GM21619 (cell line): ENCODE measurements around the gene ZNF578.
"Not testable (repeated sequence)": the region's sequence is repeated elsewhere in the genome, so short reads cannot be mapped to it uniquely, and the experiment has no call there.

ENCODE experiments used
- ATAC-seq: cut with Tn5 transposase; IDR thresholded peaks from one replicate; pipeline ENCODE4 v1.9.1; 2021; ENCODE audit not compliant: unreplicated experiment

Gene ZNF578

GRCh38 chr19:52453324-52454094 lies at the start of gene ZNF578:
TSS of gene ZNF578 (plus strand) at chr19:52453553. CDS start at chr19:52501846, 48,293 bp downstream.
- ATAC-seq: no peak

- ATAC-seq: no peak
These were observed 43.1 kb upstream of the ZNF578 start for GRCh38 chr19:52410276-52410675.

DNA sequence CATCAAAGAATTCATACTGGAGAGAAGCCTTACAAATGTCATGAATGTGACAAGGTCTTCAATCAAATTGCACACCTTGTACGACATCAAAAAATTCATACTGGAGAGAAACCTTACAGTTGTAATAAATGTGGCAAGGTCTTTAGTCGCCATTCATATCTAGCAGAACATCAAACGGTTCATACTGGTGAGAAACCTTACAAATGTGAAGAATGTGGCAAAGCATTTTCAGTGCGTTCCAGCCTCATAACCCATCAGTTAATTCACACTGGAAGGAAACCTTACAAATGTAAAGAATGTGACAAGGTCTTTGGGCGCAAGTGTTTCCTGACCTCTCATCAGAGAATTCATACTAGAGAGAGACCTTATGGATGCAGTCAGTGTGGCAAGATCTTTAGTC lies 37.6 kb upstream of the ZNF578 start:
- ATAC-seq: no peak

- ATAC-seq: no peak
These were observed 24.4 kb upstream of the ZNF578 start, which contains the start of gene ZNF534 for GRCh38 chr19:52428937-52429336. TSS of gene ZNF534 (plus strand) at chr19:52429148. CDS start at chr19:52431475, 2,327 bp downstream.

- no peak for ATAC-seq
These were observed 11.2 kb upstream of the ZNF578 start for GRCh38 chr19:52442179-52442578.

DNA sequence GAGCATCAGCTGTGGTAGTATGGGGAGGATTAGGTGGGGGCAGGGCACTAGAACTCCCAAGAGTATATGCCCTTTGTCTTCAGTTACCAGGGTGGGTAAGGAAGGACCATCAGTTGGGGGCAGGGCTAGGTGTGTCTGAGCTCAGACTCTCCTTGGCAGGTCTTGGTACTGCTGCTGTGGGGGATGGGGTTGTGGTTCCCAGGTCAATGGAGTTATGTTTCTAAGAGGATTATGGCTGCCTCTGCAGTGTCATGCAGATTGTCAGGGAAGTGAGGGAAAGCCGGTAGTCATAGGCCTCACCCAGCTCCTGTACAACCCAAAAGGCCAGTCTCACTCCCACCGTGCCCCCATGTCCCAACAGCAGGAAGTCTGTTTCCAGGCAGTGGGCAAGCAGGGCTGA lies 8.8 kb upstream of the ZNF578 start:
- ATAC-seq: no peak

- no peak for ATAC-seq
These were observed 2.1 kb upstream of the ZNF578 start for GRCh38 chr19:52451241-52451640.

- no peak for ATAC-seq
These were observed 11.6 kb downstream of the ZNF578 start for GRCh38 chr19:52464798-52465470.

DNA sequence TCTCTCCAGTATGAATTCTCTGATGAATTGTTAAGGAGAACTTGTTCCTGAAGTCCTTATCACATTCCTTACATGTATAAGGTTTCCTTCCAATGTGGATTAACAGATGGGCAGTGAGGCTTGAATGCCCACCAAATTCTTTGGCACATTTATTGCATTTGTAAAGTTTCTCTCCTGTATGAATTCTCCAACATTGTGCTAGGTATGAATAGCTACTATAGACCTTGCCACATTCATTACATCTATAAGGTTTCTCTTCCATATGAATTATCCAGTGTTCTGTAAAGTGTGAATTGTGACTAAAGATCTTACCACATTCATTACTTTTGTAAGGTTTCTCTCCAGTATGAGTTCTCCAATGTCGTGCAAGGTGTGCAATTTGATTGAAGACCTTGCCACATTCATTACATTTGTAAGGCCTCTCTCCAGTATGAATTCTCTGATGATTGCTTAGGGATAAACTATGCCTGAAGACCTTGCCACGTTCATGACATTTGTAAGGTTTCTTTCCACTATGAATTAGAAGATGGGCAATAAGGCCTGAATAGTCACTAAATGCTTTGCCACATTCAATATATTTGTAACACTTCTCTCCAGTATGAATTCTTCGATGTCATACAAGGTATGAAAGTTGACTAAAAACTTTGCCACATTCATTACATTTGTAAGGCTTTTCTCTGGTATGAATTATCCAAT lies 20.4 kb downstream of the ZNF578 start:
- ATAC-seq: no peak

GRCh38 chr19:52474351-52475127 lies 21.2 kb downstream of the ZNF578 start:
- ATAC-seq: no peak

DNA sequence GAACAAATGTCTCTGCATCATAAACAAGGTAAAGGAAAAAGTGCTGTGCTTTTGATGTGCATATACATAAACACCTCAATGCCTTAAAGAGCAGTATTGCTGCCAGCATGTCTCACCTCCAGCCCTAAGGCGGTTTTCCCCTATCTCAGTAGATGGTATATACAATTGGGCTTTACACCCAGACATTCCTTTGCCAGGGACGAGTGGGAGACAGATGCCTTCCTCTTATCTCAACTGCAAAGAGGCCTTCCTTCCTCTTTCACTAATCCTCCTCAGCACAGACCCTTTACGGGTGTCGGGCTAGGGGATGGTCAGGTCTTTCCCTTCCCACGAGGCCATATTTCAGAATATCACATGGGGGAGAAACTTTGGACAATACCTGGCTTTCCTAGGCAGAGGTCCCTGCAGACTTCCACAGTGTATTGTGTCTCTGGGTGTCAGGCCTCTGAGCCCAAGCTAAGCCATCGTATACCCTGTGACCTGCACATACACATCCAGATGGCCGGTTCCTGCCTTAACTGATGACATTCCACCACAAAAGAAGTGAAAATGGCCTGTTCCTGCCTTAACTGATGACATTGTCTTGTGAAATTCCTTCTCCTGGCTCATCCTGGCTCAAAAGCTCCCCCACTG lies 30.9 kb downstream of the ZNF578 start:
- not testable (repeated sequence) for ATAC-seq

- ATAC-seq: not testable (repeated sequence)
These were observed 31.7 kb downstream of the ZNF578 start for GRCh38 chr19:52485064-52485463.

- ATAC-seq: not testable (repeated sequence)
These were observed 32.3 kb downstream of the ZNF578 start for GRCh38 chr19:52485561-52486240.

DNA sequence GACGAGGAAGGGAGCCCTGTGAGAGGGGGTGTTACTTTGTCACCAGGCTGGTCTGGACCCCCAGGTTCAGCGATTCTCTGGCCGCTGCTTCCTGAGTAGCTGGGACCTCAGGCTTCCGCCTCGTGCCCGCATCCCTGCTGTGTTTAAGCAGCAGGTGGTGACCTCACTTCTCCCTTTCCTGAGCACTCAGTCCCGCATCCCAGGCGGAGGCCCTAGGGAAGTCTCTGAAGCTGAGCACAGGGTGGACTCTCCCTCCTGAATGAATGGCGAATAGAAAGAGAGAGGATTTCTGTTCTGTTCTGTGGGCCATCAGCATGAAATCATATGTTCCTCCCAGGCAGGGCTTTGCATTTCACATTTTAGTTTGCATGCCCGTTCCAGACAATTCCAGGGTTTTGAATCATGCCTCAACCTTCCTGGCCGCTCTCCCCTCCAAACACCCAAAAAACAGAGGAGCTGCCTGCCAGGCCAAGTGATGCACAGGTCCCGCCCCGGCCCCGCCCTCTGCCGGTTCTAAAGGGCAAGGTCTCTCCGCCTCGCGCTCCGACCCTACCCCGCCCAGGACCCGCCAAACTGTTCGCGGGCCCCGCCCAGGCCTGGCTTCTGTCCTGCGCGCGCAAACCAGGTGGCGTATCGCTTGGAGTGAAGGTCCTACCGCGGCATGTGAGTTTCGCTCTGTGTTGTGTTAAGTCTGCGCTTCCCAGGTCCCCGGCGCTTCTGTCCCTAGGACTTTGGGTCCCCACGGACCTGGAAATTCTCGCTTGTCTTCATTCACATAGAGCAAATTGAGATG lies 39.0 kb downstream of the ZNF578 start:
- no peak for ATAC-seq

- ATAC-seq: no peak
These were observed 39.7 kb downstream of the ZNF578 start for GRCh38 chr19:52492994-52493470.

GRCh38 chr19:52494518-52494917 lies 41.2 kb downstream of the ZNF578 start:
- ATAC-seq: no peak

- no peak for ATAC-seq
These were observed 45.2 kb downstream of the ZNF578 start for GRCh38 chr19:52498571-52498970.

- not testable (repeated sequence) for ATAC-seq
These were observed 47.1 kb downstream of the ZNF578 start for GRCh38 chr19:52500474-52500873.

DNA sequence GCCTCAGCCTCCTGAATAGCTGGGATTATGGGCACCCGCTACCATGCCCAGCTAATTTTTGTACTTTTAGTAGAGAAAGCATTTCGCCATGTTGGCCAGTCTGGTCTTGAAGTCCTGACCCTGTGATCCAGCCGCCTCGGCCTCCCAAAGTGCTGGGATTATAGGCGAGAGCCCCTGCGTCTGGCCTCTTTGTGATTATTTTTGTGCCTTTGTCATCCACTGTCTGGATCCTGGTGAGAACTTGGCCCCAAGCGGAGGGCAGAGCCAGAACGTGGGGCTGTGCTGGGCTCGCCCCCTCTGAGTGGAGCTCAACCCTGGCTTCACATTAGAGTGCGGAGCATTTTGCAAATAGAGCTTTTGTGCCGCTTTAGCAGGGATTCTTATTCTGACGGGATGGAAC lies 47.6 kb downstream of the ZNF578 start:
- ATAC-seq: not testable (repeated sequence)
